Measurements from ENCODE around the gene TBP.

GRCh38 chr6:170597278-170597677 lies 43.1 kb downstream of the TBP start:
- TF ChIP-seq CTCF (IDR thresholded peaks at IDR 0.05): no peak
- no peak for TF ChIP-seq POLR2A (IDR thresholded peaks at IDR 0.05)

Measured in adrenal gland (tissue), 5 donors.